Measurements from ENCODE around the gene COPS4.
A peak's percentile ranks its signal among the peaks of the same experiment; 100 is the strongest.
"Not testable (repeated sequence)": the region's sequence is repeated elsewhere in the genome, so short reads cannot be mapped to it uniquely, and the experiment has no call there.

Gene COPS4

GRCh38 chr4:83108101-83108861 lies 73.3 kb downstream of the COPS4 start:
- no peaks in the 10 kb centered on the region for H3K27me3 ChIP-seq (ENCODE audit: control insufficient read depth, insufficient read depth, low read length)
- H3K9me3 ChIP-seq (ENCODE audit: control insufficient read depth, low read length) = no peaks in the 10 kb centered on the region
- no peak overlapping the region for H3K4me3 ChIP-seq (ENCODE audit: low read length)
- H3K36me3 ChIP-seq (ENCODE audit: control insufficient read depth, insufficient read depth, low read length) = no peaks in the 10 kb centered on the region
- peaks cover 17% of the 10 kb centered on the region for H3K4me1 ChIP-seq (ENCODE audit: control insufficient read depth, insufficient read depth, low read length)
- peak overlapping the region; percentile 85 for H3K9ac ChIP-seq (ENCODE audit: low read length)

DNA sequence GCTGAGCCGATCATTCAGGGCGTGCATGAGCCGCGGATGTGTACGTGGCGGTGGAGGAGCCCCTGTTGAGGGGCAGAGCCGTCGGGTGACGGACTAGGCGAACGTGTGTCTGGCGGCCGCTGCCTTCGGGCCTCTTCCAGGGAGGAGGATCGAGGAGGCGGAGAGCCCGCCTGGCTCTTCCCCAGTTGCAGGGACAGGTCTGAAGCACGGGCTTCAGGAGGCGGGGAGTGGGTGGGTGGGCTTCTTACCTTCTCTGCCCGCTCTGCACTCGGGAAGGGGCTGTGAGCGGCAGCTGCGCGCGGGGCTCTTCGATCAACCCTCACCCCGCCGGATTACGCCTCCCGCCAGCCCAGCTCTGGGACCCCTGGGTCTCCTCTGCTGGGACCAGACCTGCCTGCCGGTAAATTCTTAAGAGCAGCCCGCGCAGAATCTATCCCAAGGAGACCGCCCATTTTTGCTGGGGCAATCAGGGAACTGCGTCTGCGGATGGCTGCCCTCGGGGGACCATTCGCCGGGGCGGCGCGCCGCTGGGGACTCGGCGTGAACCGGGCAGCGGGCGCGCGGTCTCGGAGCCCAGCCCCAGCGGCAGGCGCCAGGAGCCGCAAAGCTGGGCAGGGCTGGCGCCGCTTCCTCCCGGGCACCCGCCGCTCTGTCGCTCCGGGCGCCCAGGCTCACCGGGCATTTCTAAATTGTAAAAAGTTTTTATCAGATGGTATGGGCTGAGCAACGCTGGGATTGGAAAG lies 74.7 kb downstream of the COPS4 start:
- Histone ChIP-seq H3K4me3 (ENCODE audit: low read length) (peak overlapping the region; percentile 62), H3K9ac (ENCODE audit: low read length) (peak overlapping the region; percentile 85), H3K27me3 (ENCODE audit: control insufficient read depth, insufficient read depth, low read length) (no peaks in the 10 kb centered on the region), H3K36me3 (ENCODE audit: control insufficient read depth, insufficient read depth, low read length) (no peaks in the 10 kb centered on the region), H3K4me1 (ENCODE audit: control insufficient read depth, insufficient read depth, low read length) (peaks cover 17% of the 10 kb centered on the region), H3K9me3 (ENCODE audit: control insufficient read depth, low read length) (no peaks in the 10 kb centered on the region)

DNA sequence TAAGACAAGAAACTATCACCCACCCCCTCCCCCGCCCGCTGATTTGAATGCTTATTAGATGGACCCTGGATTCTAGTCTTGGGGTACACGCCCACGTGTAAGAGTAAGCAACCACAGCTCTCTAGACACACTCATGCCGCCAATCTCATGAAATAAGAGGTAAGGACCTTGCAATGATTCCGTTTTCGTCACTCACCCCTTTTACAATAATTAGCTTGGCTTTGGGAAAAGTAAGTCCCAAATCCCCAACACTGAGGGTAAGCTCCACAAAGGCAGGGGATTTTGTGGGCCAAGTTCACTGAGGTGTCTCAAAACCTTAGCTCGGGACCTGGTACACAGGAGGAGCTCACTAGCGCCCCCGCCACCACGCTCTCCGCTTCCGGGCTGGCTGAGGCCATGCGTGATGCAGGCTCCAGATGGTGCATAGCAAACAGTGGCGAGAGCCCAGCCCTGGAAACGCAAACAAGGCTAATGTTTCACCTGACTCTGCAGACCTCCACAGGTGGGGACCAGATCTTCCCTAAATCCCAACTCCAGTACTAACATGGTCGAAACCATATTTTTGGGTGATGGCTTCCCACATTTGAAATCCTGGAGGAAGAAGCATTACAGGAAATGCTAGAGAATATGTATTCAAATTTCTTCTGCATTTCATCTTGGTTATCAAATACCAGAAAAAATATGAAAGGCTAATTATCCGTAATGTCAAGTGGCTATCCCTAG lies 75.4 kb downstream of the COPS4 start:
- Histone ChIP-seq H3K9me3 (ENCODE audit: control insufficient read depth, low read length) (no peaks in the 10 kb centered on the region), H3K36me3 (ENCODE audit: control insufficient read depth, insufficient read depth, low read length) (no peaks in the 10 kb centered on the region), H3K4me3 (ENCODE audit: low read length) (peak overlapping the region; percentile 62), H3K27me3 (ENCODE audit: control insufficient read depth, insufficient read depth, low read length) (no peaks in the 10 kb centered on the region), H3K9ac (ENCODE audit: low read length) (peak overlapping the region; percentile 85), H3K4me1 (ENCODE audit: control insufficient read depth, insufficient read depth, low read length) (peaks cover 21% of the 10 kb centered on the region)

DNA sequence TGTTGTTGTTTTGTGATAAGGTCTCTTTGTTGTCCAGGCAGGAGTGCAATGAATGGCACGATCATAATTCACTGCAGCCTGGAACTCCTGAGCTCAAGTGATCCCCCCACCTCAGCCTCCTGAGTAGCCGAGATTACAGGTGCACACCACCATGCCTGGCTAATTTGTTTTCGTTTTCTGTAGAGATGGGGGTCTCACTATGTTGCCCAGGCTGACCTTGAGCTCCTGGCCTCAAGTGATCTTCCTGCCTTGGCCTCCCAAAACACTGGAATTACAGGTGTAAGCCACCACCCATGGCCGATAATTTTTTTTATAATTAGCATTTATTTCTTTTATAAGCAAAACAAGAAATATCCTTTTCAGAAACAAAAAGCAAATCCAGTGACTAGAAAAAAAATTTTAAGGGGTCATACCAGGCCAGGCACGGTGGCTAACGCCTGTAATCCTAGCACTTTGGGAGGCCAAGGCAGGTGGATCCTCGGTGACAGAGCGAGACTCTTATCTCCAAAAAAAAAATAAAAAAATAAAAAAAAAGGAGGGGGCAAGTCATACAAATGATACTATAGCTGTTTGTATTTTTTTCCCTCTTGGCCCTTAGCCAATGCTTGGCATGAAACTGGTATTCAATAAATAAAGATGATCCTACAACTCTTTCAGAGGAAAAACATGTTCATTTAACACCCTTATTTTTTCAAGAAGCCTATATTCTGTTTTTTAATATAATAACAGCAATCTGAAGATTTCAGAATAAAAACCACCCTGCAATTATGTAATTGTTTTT lies 76.2 kb downstream of the COPS4 start:
- peak overlapping the region; percentile 62 for H3K4me3 ChIP-seq (ENCODE audit: low read length)
- H3K9me3 ChIP-seq (ENCODE audit: control insufficient read depth, low read length) = no peaks in the 10 kb centered on the region
- H3K4me1 ChIP-seq (ENCODE audit: control insufficient read depth, insufficient read depth, low read length) = peaks cover 21% of the 10 kb centered on the region
- H3K9ac ChIP-seq (ENCODE audit: low read length) = peak overlapping the region; percentile 3
- no peaks in the 10 kb centered on the region for H3K36me3 ChIP-seq (ENCODE audit: control insufficient read depth, insufficient read depth, low read length)
- no peaks in the 10 kb centered on the region for H3K27me3 ChIP-seq (ENCODE audit: control insufficient read depth, insufficient read depth, low read length)

- not testable (repeated sequence) for H3K4me3 ChIP-seq (ENCODE audit: low read length); H3K36me3 ChIP-seq (ENCODE audit: control insufficient read depth, insufficient read depth, low read length); H3K9ac ChIP-seq (ENCODE audit: low read length); H3K27me3 ChIP-seq (ENCODE audit: control insufficient read depth, insufficient read depth, low read length); H3K9me3 ChIP-seq (ENCODE audit: control insufficient read depth, low read length)
- peaks cover 21% of the 10 kb centered on the region for H3K4me1 ChIP-seq (ENCODE audit: control insufficient read depth, insufficient read depth, low read length)
Observed at GRCh38 chr4:83111751-83112141, 76.8 kb downstream of the COPS4 start.

GRCh38 chr4:83112231-83112630 lies 77.2 kb downstream of the COPS4 start:
- Histone ChIP-seq H3K27me3 (ENCODE audit: control insufficient read depth, insufficient read depth, low read length) (no peaks in the 10 kb centered on the region), H3K4me1 (ENCODE audit: control insufficient read depth, insufficient read depth, low read length) (peaks cover 21% of the 10 kb centered on the region), H3K9me3 (ENCODE audit: control insufficient read depth, low read length) (no peaks in the 10 kb centered on the region), H3K9ac (ENCODE audit: low read length) (peak overlapping the region; percentile 72), H3K36me3 (ENCODE audit: control insufficient read depth, insufficient read depth, low read length) (no peaks in the 10 kb centered on the region), H3K4me3 (ENCODE audit: low read length) (peak overlapping the region; percentile 34)

DNA sequence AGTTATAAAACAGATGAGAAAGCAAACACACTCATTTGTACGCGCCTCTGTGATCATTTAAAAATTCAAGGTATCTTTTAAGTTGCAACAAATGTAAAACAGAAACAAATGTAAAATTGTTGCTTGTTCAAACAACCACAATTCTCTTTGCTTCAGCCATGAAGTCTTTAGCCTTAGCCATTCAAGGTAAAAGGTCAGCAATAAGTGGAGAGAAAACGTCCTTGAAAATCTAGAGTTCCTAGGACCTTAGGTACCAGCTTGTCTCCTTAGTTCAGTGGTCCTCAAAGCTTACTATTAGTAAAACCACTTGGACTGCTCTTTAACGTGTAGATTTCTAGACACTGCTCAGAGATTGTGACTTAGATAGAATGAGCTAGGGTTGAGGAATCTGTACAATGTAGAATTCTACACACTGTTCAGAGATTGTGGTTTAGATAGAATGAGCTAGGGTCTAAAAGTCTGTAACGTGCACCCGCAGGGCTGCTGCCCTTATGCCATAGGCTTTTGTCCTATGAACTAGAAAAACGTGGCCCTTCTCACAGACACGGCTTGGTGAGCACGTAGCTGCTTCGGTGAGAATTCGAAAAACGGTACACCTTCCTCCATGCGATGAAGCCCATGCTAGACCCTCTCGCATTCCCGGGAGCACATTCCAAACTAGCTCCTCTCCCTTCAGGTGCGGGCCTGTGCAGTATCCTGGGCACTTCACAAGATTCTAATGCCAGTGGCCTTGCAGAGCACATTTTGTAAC lies 77.9 kb downstream of the COPS4 start:
- Histone ChIP-seq H3K9ac (ENCODE audit: low read length) (peak overlapping the region; percentile 72), H3K27me3 (ENCODE audit: control insufficient read depth, insufficient read depth, low read length) (no peaks in the 10 kb centered on the region), H3K4me3 (ENCODE audit: low read length) (peak overlapping the region; percentile 34)

GRCh38 chr4:83113429-83113786 lies 78.4 kb downstream of the COPS4 start:
- Histone ChIP-seq H3K4me1 (ENCODE audit: control insufficient read depth, insufficient read depth, low read length) (peaks cover 21% of the 10 kb centered on the region), H3K9me3 (ENCODE audit: control insufficient read depth, low read length) (no peaks in the 10 kb centered on the region), H3K4me3 (ENCODE audit: low read length) (peak overlapping the region; percentile 34)

More for the DNA sequence above, 77.9 kb downstream of the COPS4 start:
- H3K4me1 ChIP-seq (ENCODE audit: control insufficient read depth, insufficient read depth, low read length) = peaks cover 21% of the 10 kb centered on the region
- H3K36me3 ChIP-seq (ENCODE audit: control insufficient read depth, insufficient read depth, low read length) = no peaks in the 10 kb centered on the region
- no peaks in the 10 kb centered on the region for H3K9me3 ChIP-seq (ENCODE audit: control insufficient read depth, low read length)

GRCh38 chr4:83114576-83114975 lies 79.6 kb downstream of the COPS4 start, which contains the start of gene PLAC8:
Gene PLAC8 (minus strand): TSS chr4:83114729. CDS start chr4:83107921, 6,808 bp downstream.
- Histone ChIP-seq H3K4me3 (ENCODE audit: low read length) (peak within 1 kb of the TSS; percentile 34), H3K9ac (ENCODE audit: low read length) (peak within 1 kb of the TSS; percentile 72)

More at GRCh38 chr4:83113429-83113786, 78.4 kb downstream of the COPS4 start:
- Histone ChIP-seq H3K36me3 (ENCODE audit: control insufficient read depth, insufficient read depth, low read length) (no peaks in the 10 kb centered on the region), H3K27me3 (ENCODE audit: control insufficient read depth, insufficient read depth, low read length) (no peaks in the 10 kb centered on the region), H3K9ac (ENCODE audit: low read length) (peak overlapping the region; percentile 72)

GRCh38 chr4:83115000-83115399 lies 80.0 kb downstream of the COPS4 start:
- no peak overlapping the region for H3K9ac ChIP-seq (ENCODE audit: low read length)
- H3K4me3 ChIP-seq (ENCODE audit: low read length) = no peak overlapping the region
- H3K4me1 ChIP-seq (ENCODE audit: control insufficient read depth, insufficient read depth, low read length) = peaks cover 17% of the 10 kb centered on the region
- H3K27me3 ChIP-seq (ENCODE audit: control insufficient read depth, insufficient read depth, low read length) = no peaks in the 10 kb centered on the region
- no peaks in the 10 kb centered on the region for H3K36me3 ChIP-seq (ENCODE audit: control insufficient read depth, insufficient read depth, low read length)
- no peaks in the 10 kb centered on the region for H3K9me3 ChIP-seq (ENCODE audit: control insufficient read depth, low read length)

More at GRCh38 chr4:83114576-83114975, 79.6 kb downstream of the COPS4 start, which contains the start of gene PLAC8:
- H3K27me3 ChIP-seq (ENCODE audit: control insufficient read depth, insufficient read depth, low read length) = no peaks in the 10 kb centered on the region
- H3K9me3 ChIP-seq (ENCODE audit: control insufficient read depth, low read length) = no peaks in the 10 kb centered on the region
- H3K36me3 ChIP-seq (ENCODE audit: control insufficient read depth, insufficient read depth, low read length) = no peaks in the 10 kb centered on the region
- peaks cover 17% of the 10 kb centered on the region for H3K4me1 ChIP-seq (ENCODE audit: control insufficient read depth, insufficient read depth, low read length)

Data from mucosa of stomach (tissue), 1 donor.